PC-3 (cell line): ENCODE results near the gene HDAC4. TPM values are rescaled to one million over a fixed set of nuclear protein-coding genes. Genes with fewer than 3 reads are reported as not detected.

Experiments used
- ATAC-seq: fragments of 200-7000 bp; cut with Tn5 transposase; 2 replicates; pipeline ENCODE4 v1.9.1; 2020; ENCODE audit warnings: mild to moderate bottlenecking, moderate library complexity
- BruUV-seq: library from RNA; stranded (reverse); fragments of 400-500 nt; replicated peaks from 2 replicates; lab custom pipeline; 2021; lab: Mats Ljungman, UMichigan
- CTCF ChIA-PET: fragments of 300-600 bp; sonication (Branson Sonifier 250); formaldehyde crosslinking; loops from one replicate; lab custom pipeline; 2022; ENCODE audit warnings: antibody characterized with exemption; lab: Charles Lee
- POLR2A ChIA-PET: fragments of 300-600 bp; sonication (Branson Sonifier 250); formaldehyde crosslinking; loops from one replicate; lab custom pipeline; 2022; ENCODE audit warnings: antibody characterized with exemption; ENCODE audit not compliant: unreplicated experiment; lab: Charles Lee
- DNase-seq: peaks from one replicate; pipeline ENCODE4 v3.0.0-alpha.2; 2015
- H2AFZ ChIP-seq: fragments of 300-600 bp; sonication (generic); 2 replicates; pipeline ENCODE4 v1.6.0; 2016; ENCODE audit warnings: antibody characterized with exemption, low read length
- H3F3A ChIP-seq: fragments of 300-600 bp; sonication (generic); one replicate; pipeline ENCODE4 v1.6.0; 2017; ENCODE audit warnings: antibody characterized with exemption, low read length, control low read depth, mild to moderate bottlenecking; ENCODE audit not compliant: unreplicated experiment
- H3K27ac ChIP-seq: fragments of 300-600 bp; sonication (generic); 2 replicates; pipeline ENCODE4 v1.5.1; 2016; ENCODE audit warnings: mild to moderate bottlenecking, low read length
- H3K27me3 ChIP-seq: fragments of 300-600 bp; sonication (generic); 2 replicates; pipeline ENCODE4 v1.6.1; 2016; ENCODE audit warnings: low read length, mixed read lengths
- H3K36me3 ChIP-seq: fragments of 300-600 bp; sonication (generic); 2 replicates; pipeline ENCODE4 v1.6.1; 2016; ENCODE audit warnings: low read depth, mixed run types, low read length, mixed read lengths
- H3K4me1 ChIP-seq: fragments of 300-600 bp; sonication (generic); 2 replicates; pipeline ENCODE4 v1.5.1; 2016; ENCODE audit warnings: low read length; ENCODE audit not compliant: insufficient read depth
- H3K4me2 ChIP-seq: fragments of 300-600 bp; sonication (generic); 2 replicates; pipeline ENCODE4 v1.6.0; 2016; ENCODE audit warnings: low read length
- H3K4me3 ChIP-seq: fragments of 300-600 bp; sonication (generic); 2 replicates; pipeline ENCODE4 v1.5.1; 2016; ENCODE audit warnings: mild to moderate bottlenecking, low read length, mixed read lengths
- H3K79me2 ChIP-seq: fragments of 300-600 bp; sonication (generic); 2 replicates; pipeline ENCODE4 v1.6.1; 2017; ENCODE audit warnings: low read length, mixed read lengths
- H3K9ac ChIP-seq: fragments of 300-600 bp; sonication (generic); 2 replicates; pipeline ENCODE4 v1.6.0; 2016; ENCODE audit warnings: mild to moderate bottlenecking, low read length
- H3K9me2 ChIP-seq: fragments of 300-600 bp; sonication (generic); replicated peaks from 2 replicates; pipeline ENCODE4 v1.6.1; 2016; ENCODE audit warnings: mixed run types, low read length, mixed read lengths
- H3K9me3 ChIP-seq: fragments of 300-600 bp; sonication (generic); 2 replicates; pipeline ENCODE4 v1.6.1; 2016; ENCODE audit warnings: low read length, mixed read lengths
- H4K20me1 ChIP-seq: fragments of 300-600 bp; sonication (generic); 2 replicates; pipeline ENCODE4 v1.6.1; 2016; ENCODE audit warnings: low read length, mixed read lengths
- EZH2 ChIP-seq: fragments of 300-600 bp; sonication (generic); IDR thresholded peaks from one replicate; pipeline ENCODE4 v1.6.1; 2017; ENCODE audit warnings: antibody characterized with exemption, mild to moderate bottlenecking, low read length; ENCODE audit not compliant: unreplicated experiment
- EZH2phosphoT487 ChIP-seq: fragments of 300-600 bp; sonication (generic); IDR thresholded peaks from 2 replicates; pipeline ENCODE4 v1.6.1; 2018; ENCODE audit warnings: mild to moderate bottlenecking, antibody characterized with exemption, low read length, borderline replicate concordance
- intact Hi-C: fragments of 100-400 bp; cut with micrococcal nuclease; formaldehyde crosslinking; loops from 2 replicates; pipeline ENCODE4 v1.9.0; 2023
- total RNA-seq: library from RNA; depleted of rRNA; stranded (reverse); fragments of >200 nt; gene quantifications from 2 replicates; pipeline ENCODE4 v1.2.3, GENCODE V29; 2014
- TF ChIP-seq, protein P1 (sequence below): fragments of 300-600 bp; sonication (generic); conservative IDR thresholded peaks from 2 replicates; pipeline ENCODE4 v1.5.1; 2017; ENCODE audit warnings: antibody characterized with exemption, low read depth, mild to moderate bottlenecking, low read length

HDAC4 gene
- total RNA-seq, 1 experiment from 2014 or later, result 8.5 TPM

GRCh38 chr2:239283961-239284795, 116.6 kb downstream of the HDAC4 start:
- H3K9me2 ChIP-seq, result no peaks in the 10 kb centered on the region
- BruUV-seq, result no TSS peak
- peaks cover 13% of the 10 kb centered on the region for H3K4me1 ChIP-seq
- no peaks in the 10 kb centered on the region for H3K9me3 ChIP-seq
- TF ChIP-seq EZH2, result no peak
- TF ChIP-seq, protein P1, sequence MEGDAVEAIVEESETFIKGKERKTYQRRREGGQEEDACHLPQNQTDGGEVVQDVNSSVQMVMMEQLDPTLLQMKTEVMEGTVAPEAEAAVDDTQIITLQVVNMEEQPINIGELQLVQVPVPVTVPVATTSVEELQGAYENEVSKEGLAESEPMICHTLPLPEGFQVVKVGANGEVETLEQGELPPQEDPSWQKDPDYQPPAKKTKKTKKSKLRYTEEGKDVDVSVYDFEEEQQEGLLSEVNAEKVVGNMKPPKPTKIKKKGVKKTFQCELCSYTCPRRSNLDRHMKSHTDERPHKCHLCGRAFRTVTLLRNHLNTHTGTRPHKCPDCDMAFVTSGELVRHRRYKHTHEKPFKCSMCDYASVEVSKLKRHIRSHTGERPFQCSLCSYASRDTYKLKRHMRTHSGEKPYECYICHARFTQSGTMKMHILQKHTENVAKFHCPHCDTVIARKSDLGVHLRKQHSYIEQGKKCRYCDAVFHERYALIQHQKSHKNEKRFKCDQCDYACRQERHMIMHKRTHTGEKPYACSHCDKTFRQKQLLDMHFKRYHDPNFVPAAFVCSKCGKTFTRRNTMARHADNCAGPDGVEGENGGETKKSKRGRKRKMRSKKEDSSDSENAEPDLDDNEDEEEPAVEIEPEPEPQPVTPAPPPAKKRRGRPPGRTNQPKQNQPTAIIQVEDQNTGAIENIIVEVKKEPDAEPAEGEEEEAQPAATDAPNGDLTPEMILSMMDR, result no peak
- TF ChIP-seq EZH2phosphoT487, result no peak
- no peak overlapping the region for H2AFZ ChIP-seq
- H3K27ac ChIP-seq, result no peak overlapping the region
- H4K20me1 ChIP-seq, result no peaks in the 10 kb centered on the region
- H3K4me2 ChIP-seq, result no peak overlapping the region
- CTCF ChIA-PET, result no interaction called here
- no peaks in the 10 kb centered on the region for H3K36me3 ChIP-seq
- no peaks in the 10 kb centered on the region for H3K27me3 ChIP-seq
- DNase-seq (no peak), ATAC-seq (no peak)
- no peak overlapping the region for H3K4me3 ChIP-seq
- POLR2A ChIA-PET, result no interaction called here
- no peak overlapping the region for H3K9ac ChIP-seq
- no peaks in the 10 kb centered on the region for H3F3A ChIP-seq
- H3K79me2 ChIP-seq, result peaks cover 6% of the 10 kb centered on the region
- intact Hi-C loops, result no loop called here

DNA sequence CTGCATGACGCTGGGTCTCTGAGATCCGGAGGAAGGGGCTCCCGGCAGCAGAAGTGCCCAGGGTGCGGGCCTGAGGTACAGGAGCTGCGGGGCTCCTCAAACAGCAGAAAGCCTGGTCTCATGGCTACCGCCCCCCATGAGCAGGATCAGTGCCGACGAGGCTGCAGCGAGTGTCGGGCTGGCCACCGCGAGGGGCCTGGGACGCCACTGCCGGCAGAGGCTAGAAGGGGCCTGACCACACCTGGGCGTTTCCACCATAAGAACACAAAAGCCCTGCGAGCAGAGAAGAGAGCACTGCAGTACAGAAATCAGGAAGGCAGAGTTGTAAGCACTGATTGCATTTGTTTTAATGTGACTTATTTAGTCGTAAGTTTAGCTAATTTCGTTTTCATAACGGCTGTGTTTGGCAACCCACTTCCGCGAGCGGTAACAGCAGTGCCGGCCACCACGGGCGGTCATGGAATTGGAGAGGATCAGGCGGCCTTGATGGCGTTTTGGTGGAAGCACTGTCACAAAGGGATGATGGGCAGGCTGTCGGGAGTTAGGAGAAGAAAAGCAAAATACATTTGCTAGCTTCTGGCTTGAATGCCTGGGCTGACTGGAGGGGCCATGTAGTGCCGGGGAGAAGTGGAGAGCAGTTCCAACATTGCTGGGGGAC, 117.4 kb downstream of the HDAC4 start:
- Histone ChIP-seq H3K27me3 (no peaks in the 10 kb centered on the region), H3K9me2 (no peaks in the 10 kb centered on the region), H2AFZ (no peak overlapping the region), H3K9ac (no peak overlapping the region), H3K36me3 (no peaks in the 10 kb centered on the region), H3K4me3 (no peak overlapping the region), H3K4me1 (peaks cover 21% of the 10 kb centered on the region), H3K4me2 (no peak overlapping the region), H3K79me2 (peaks cover 14% of the 10 kb centered on the region), H4K20me1 (no peaks in the 10 kb centered on the region), H3F3A (no peaks in the 10 kb centered on the region), H3K9me3 (no peaks in the 10 kb centered on the region), H3K27ac (no peak overlapping the region)
- BruUV-seq, result no TSS peak
- POLR2A ChIA-PET, result no interaction called here
- intact Hi-C loops, result no loop called here
- no peak for ATAC-seq
- TF ChIP-seq, protein P1, result no peak
- no peak for TF ChIP-seq EZH2phosphoT487
- TF ChIP-seq EZH2, result no peak
- no peak for DNase-seq
- CTCF ChIA-PET, result no interaction called here
